ENCODE data around the gene TGFBR3L.

GRCh38 chr19:7887408-7888144 is 27.1 kb upstream of the TGFBR3L start:
- TF ChIP-seq, protein P1, sequence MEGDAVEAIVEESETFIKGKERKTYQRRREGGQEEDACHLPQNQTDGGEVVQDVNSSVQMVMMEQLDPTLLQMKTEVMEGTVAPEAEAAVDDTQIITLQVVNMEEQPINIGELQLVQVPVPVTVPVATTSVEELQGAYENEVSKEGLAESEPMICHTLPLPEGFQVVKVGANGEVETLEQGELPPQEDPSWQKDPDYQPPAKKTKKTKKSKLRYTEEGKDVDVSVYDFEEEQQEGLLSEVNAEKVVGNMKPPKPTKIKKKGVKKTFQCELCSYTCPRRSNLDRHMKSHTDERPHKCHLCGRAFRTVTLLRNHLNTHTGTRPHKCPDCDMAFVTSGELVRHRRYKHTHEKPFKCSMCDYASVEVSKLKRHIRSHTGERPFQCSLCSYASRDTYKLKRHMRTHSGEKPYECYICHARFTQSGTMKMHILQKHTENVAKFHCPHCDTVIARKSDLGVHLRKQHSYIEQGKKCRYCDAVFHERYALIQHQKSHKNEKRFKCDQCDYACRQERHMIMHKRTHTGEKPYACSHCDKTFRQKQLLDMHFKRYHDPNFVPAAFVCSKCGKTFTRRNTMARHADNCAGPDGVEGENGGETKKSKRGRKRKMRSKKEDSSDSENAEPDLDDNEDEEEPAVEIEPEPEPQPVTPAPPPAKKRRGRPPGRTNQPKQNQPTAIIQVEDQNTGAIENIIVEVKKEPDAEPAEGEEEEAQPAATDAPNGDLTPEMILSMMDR (IDR thresholded peaks at IDR 0.05) = no peak
- TF ChIP-seq POLR2A (IDR thresholded peaks at IDR 0.05) = no peak

All from body of pancreas (tissue), 4 donors.